K562 (cell line): ENCODE results near the gene FMOD.

ENCODE experiments used
- POLR2AphosphoS2 ChIP-seq: IDR thresholded peaks from 2 replicates; pipeline ENCODE4 v1.6.1; 2012; ENCODE audit warnings: low read length, improper control_type of control experiment
- POLR2H ChIP-seq: IDR thresholded peaks from 2 replicates; pipeline ENCODE4 v1.6.1; 2016; ENCODE audit warnings: missing genetic modification characterization, low read depth, mild to moderate bottlenecking, control low read depth, missing compliant biosample characterization, moderate library complexity
- ZNF263 ChIP-seq: sonication (generic); formaldehyde crosslinking; IDR thresholded peaks from 2 replicates; pipeline ENCODE4 v1.8.0; 2022; ENCODE audit warnings: mild to moderate bottlenecking, missing genetic modification reagents, borderline replicate concordance

DNA sequence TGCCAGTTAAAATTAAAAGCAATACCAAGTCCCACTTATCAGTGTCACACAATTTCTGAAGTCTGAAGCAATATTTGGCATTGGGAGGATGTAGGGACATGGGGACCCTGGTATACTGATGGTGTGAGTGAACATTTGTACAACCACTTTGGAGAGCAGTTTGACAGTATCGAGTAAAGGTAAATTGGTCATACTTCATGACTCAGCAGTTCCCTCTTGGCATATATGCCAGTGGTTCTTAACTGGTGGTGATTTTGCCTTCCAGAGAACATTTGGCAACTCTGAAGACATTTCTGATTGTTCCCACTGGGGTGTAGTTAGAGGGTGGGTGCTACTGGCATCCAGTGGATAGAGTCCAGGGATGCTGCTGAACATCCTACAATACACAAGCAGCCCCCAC, 19.7 kb downstream of the FMOD start:
- TF ChIP-seq POLR2AphosphoS2 (no peak), ZNF263 (no peak), POLR2H (tag) (no peak)
